ENCODE results near the gene SGCA. TPM values are rescaled to one million over a fixed set of nuclear protein-coding genes. Genes with fewer than 3 reads are reported as not detected.

Gene SGCA
- total RNA-seq, 6 experiments from 2014 or later: 0.28 to 0.91 (median 0.76) TPM

- Mint-ChIP-seq H3K4me1 (ENCODE audit: low read depth) (peaks cover 31% of the 10 kb centered on the region), H3K4me3 (no peak overlapping the region), H3K27ac (no peak overlapping the region), H3K27me3 (ENCODE audit: insufficient read depth) (peaks cover 30% of the 10 kb centered on the region), H3K36me3 (ENCODE audit: low read depth) (no peaks in the 10 kb centered on the region), H3K9me3 (no peaks in the 10 kb centered on the region)
- no peak for TF ChIP-seq CTCF (IDR thresholded peaks at IDR 0.05)
- DNase-seq: no peak
Measured at GRCh38 chr17:50165066-50165465, 739 bp upstream of the SGCA start.

DNA sequence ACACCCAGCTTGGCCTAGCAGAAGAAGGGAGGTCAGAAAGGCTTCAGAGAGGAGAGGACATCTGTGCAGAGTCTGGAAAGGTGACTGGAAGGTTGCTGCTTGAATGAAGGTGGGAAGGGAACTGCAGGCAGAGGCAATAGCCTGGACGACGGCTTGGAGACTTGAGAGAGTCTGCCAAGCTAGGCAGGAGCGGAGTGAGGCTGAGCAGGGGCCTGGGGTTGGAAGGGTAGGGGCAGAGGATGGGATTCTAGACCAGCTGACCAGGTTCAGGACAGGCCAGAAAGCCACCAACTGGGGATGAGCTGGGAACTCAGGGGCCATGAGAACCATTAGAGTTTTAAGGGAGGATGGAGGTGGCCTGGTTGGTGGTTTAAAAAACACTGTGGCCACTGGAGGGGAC, 339 bp upstream of the SGCA start:
- H3K36me3 Mint-ChIP-seq (ENCODE audit: low read depth): no peaks in the 10 kb centered on the region
- H3K27me3 Mint-ChIP-seq (ENCODE audit: insufficient read depth): peaks cover 34% of the 10 kb centered on the region

DNA sequence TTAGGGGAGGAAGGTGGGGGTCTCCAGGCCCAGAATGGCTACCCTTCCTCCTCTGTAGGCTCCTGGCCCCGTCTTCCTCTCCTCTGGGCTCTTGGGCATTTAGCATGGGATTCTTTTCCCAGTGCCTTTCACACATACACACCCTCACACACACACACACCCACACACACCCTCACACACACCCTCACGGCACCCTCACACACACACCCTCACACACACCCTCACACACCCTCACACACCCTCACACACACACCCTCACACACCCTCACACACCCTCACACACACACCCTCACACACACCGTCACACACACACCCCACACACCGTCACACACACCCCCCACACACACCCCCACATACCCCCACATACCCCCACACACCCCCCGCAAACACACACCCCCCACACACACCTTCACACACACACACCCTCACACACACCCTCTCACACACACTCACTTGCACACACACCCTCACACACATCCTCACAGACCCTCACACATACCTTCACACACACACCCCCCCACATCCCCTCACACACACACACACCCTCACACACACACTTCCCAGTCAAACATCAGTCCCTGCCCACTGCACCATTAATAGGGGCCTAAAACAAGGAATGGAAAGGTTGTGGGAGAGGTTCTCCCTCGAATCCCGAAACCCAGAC, 845 bp downstream of the SGCA start:
- Mint-ChIP-seq H3K36me3 (ENCODE audit: low read depth) (no peaks in the 10 kb centered on the region), H3K9me3 (peaks cover 5% of the 10 kb centered on the region; the same call in 1 of the 2 replicates), H3K27ac (no peak overlapping the region), H3K4me1 (ENCODE audit: low read depth) (peaks cover 19% of the 10 kb centered on the region), H3K4me3 (peak overlapping the region; percentile 14; the same call in 1 of the 2 replicates), H3K27me3 (ENCODE audit: insufficient read depth) (peaks cover 37% of the 10 kb centered on the region)
- TF ChIP-seq CTCF (IDR thresholded peaks at IDR 0.05): no peak
- no peak for DNase-seq

More for the DNA sequence above, 339 bp upstream of the SGCA start:
- Mint-ChIP-seq H3K4me1 (ENCODE audit: low read depth) (peaks cover 31% of the 10 kb centered on the region), H3K27ac (no peak overlapping the region), H3K9me3 (no peaks in the 10 kb centered on the region), H3K4me3 (no peak overlapping the region)
- TF ChIP-seq CTCF (IDR thresholded peaks at IDR 0.05): no peak
- DNase-seq: no peak

GRCh38 chr17:50167371-50167770, 1.6 kb downstream of the SGCA start:
- TF ChIP-seq CTCF (IDR thresholded peaks at IDR 0.05): no peak
- no peak for DNase-seq
- no peak overlapping the region; the same call in 1 of the 2 replicates for H3K4me3 Mint-ChIP-seq
- no peaks in the 10 kb centered on the region for H3K36me3 Mint-ChIP-seq (ENCODE audit: low read depth)
- H3K27ac Mint-ChIP-seq: no peak overlapping the region
- peaks cover 15% of the 10 kb centered on the region for H3K4me1 Mint-ChIP-seq (ENCODE audit: low read depth)
- H3K27me3 Mint-ChIP-seq (ENCODE audit: insufficient read depth): peaks cover 42% of the 10 kb centered on the region
- peaks cover 5% of the 10 kb centered on the region; the same call in 1 of the 2 replicates for H3K9me3 Mint-ChIP-seq

DNA sequence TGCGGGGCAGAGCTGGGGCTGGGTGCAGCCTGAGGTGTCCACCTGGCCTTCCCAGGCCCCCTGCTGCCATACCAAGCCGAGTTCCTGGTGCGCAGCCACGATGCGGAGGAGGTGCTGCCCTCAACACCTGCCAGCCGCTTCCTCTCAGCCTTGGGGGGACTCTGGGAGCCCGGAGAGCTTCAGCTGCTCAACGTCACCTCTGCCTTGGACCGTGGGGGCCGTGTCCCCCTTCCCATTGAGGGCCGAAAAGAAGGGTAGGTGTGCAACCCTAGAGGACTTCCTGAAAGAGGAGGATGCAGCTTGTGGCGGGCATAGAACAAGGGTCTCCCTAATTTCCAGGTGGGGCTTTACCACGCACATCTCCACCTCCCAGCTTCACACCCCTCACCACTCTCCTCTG, 2.5 kb downstream of the SGCA start:
- Mint-ChIP-seq H3K27ac (no peak overlapping the region; the same call in 1 of the 2 replicates), H3K4me3 (0 out of 2 replicates have a peak overlapping the region, but pooled peaks have one; percentile 9)
- no peak for TF ChIP-seq CTCF (IDR thresholded peaks at IDR 0.05)

More for the DNA sequence above, 2.5 kb downstream of the SGCA start:
- Mint-ChIP-seq H3K9me3 (peaks cover 9% of the 10 kb centered on the region), H3K27me3 (ENCODE audit: insufficient read depth) (peaks cover 51% of the 10 kb centered on the region), H3K4me1 (ENCODE audit: low read depth) (peaks cover 24% of the 10 kb centered on the region), H3K36me3 (ENCODE audit: low read depth) (peaks cover 5% of the 10 kb centered on the region; the same call in 1 of the 2 replicates)
- DNase-seq: no peak

Data from HFFc6 (cell line).